Fibroblast of skin of right quadriceps (primary cell): ENCODE results near the gene BEST3.
"Not testable (repeated sequence)": the region's sequence is repeated elsewhere in the genome, so short reads cannot be mapped to it uniquely, and the experiment has no call there.

Experiments
- DNase-seq: peaks from one replicate; pipeline ENCODE4 v3.0.0-alpha.2; 2013

Gene BEST3

GRCh38 chr12:69645031-69645430, 54.1 kb downstream of the BEST3 start:
- no peak for DNase-seq

GRCh38 chr12:69644511-69644910, 54.6 kb downstream of the BEST3 start:
- DNase-seq, result no peak

- no peak for DNase-seq
Measured at GRCh38 chr12:69642531-69642930, 56.6 kb downstream of the BEST3 start.

GRCh38 chr12:69641546-69641945, 57.6 kb downstream of the BEST3 start:
- DNase-seq, result no peak

DNA sequence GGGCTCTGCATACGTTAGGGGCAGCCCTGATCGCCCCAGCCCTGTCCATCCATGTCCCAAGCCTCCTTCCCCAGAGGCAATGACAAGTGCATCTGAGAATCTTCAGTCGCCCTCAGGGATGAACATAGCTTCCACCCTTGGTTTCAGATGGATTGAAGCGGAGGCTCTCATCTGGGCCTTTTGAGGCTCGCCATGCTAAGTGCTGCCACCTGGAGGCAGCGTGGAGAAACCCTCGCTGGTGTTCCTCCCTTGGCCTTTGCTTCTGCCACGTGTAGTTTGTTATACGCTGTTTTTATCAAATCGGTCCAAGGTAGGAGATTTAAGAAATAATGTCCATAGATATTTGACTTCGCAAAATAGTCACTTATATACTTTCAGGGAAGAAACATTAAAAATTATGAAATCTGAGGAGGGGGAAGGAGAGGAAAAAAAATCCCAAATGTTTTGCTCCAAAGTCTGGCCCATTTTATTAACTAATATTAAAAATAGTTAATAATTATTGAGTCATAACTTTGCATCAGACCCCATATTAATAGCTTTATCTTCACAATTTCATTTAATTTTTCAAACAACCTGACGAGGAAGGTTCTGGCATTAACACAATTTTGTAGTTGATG, 59.6 kb downstream of the BEST3 start:
- DNase-seq, result peak; percentile 68

GRCh38 chr12:69633061-69633460, 66.0 kb downstream of the BEST3 start:
- no peak for DNase-seq

GRCh38 chr12:69630191-69630590, 68.9 kb downstream of the BEST3 start:
- no peak for DNase-seq

- DNase-seq, result no peak
Measured at GRCh38 chr12:69627501-69627900, 71.6 kb downstream of the BEST3 start.

- no peak for DNase-seq
Measured at GRCh38 chr12:69623970-69624369, 75.1 kb downstream of the BEST3 start.

DNA sequence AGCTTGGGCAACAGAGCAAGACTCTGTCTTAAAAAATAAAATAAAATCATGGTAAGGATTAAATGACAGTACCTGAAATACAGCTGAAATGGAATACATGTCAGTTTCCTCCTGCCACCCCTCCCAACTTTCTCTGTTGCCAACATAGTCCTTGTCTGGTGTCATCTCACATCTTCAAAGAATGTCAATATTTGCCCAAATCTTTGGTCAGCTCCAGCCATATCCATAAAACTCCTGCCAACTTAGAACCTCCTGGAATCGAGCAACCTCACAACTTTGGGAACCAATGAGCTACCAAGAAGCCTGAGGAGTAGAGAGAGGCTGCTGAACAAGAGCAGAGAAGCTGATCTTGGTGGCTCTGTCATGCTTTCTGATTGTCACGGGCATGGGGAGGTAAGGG, 77.6 kb downstream of the BEST3 start:
- no peak for DNase-seq

- no peak for DNase-seq
Measured at GRCh38 chr12:69620921-69621320, 78.2 kb downstream of the BEST3 start.

GRCh38 chr12:69620077-69620476, 79.0 kb downstream of the BEST3 start:
- no peak for DNase-seq

DNA sequence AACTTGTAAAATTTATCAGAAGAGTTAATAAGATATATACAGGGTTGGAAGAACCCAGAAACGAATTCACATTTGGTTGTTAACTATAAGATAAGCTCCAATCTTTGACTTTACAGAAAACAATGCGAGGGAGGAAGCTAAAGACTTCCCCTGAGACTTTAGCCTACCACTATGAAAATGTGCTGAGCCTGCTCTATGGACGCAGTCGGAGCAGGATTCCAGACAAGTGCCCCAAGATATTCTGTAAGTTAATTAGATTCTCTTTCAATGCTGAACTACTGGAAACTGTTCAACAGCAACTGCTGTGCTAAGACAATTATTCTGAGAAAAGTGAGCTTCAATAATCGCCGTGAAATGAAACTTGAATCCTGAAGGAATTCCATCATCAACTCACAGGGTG, 80.1 kb downstream of the BEST3 start:
- no peak for DNase-seq

GRCh38 chr12:69616025-69616424, 83.1 kb downstream of the BEST3 start:
- DNase-seq, result no peak

- no peak for DNase-seq
Measured at GRCh38 chr12:69613351-69613750, 85.8 kb downstream of the BEST3 start.

DNA sequence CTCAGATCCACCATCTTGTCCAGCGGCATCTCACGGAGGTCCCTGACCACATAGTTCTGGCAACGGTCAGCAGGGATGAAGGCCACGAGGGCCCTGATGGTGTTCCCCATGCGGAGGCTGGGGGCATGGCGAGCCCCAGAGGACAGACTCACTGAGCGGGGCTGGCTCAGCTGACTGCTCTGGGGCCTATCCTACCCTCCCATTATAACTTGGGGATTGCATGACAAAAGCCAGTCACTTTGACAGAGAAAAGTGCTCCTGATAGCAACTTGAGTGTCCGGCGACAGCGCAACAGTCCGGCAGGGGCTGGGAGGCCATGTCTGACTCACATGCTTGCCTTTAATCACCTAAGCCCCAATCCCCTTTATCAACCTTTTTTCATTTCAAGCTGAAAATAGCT, 88.4 kb downstream of the BEST3 start, which contains the start of gene LRRC10:
Gene LRRC10 (minus strand): TSS at position 179 of the 400 bp plus-strand sequence. CDS start 69 bp downstream, at position 110.
- DNase-seq, result no peak

DNA sequence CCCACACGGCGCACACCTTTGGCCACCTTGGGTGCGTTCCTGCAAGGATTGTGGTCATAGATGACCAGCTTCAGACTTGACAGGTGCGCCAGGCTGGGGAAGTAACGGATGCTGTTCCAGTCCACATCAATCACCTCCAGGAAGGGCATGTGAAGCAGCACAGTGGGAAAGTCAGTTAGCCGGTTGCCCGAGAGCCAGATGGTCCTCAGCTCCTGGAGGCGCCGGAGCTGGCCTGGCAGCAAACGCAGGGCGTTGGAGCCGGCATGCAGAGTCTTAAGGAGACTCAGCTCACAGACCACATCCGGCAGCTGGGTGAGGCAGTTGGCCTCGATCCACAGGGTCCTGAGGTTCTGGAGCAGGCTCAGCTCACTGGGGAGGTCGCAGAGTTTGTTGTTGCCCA, 89.0 kb downstream of the BEST3 start:
- no peak for DNase-seq

DNA sequence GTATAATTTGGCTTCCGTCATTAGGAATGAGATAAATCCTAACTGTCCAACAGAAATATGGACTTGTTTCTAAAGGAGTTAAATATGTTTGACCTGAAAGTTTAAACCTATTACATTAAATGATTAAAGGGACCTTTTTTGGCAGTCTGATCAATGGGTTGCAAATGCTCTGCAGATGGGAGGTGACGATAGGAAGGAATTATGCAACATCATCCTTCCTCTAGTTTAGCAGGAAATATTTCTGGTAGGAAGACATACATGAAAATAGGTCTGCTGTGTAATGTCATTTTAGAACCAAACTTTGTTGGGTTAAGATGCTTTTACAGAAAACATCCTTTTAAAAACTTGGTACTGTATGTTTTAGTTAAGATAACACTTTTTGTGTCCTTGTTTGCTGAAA, 91.0 kb downstream of the BEST3 start:
- DNase-seq, result peak; percentile 5

- not testable (repeated sequence) for DNase-seq
Measured at GRCh38 chr12:69604275-69604674, 94.8 kb downstream of the BEST3 start.
